ENCODE data around the gene OIT3. TPM values are rescaled to one million over a fixed set of nuclear protein-coding genes. Genes with fewer than 3 reads are reported as not detected.
"Not testable (repeated sequence)": the region's sequence is repeated elsewhere in the genome, so short reads cannot be mapped to it uniquely, and the experiment has no call there.

Gene OIT3
- total RNA-seq, 2 experiments from 2014 or later, result not detected

- CTCF ChIA-PET (ENCODE audit: unreplicated experiment), result no interaction called here
- no TSS peak for BruUV-seq (replicated peaks)
- H3K9me2 ChIP-seq (ENCODE audit: insufficient read depth, low read length), result no peaks in the 10 kb centered on the region
- intact Hi-C loops (cut with micrococcal nuclease; ENCODE audit: unreplicated experiment), result no loop called here
- H3K4me2 ChIP-seq (ENCODE audit: low read length), result no peak overlapping the region
- no peaks in the 10 kb centered on the region for H3K36me3 ChIP-seq (ENCODE audit: insufficient read depth, low read length)
- H4K20me1 ChIP-seq (ENCODE audit: insufficient read depth, low read length), result no peaks in the 10 kb centered on the region
- no peak for DNase-seq (ENCODE audit: low spot score)
- POLR2A ChIA-PET, result no interaction called here
- H3K4me1 ChIP-seq (ENCODE audit: insufficient read depth, low read length, poor library complexity, severe bottlenecking), result no peaks in the 10 kb centered on the region
- H3K79me2 ChIP-seq (ENCODE audit: insufficient read depth, low read depth, low read length), result no peaks in the 10 kb centered on the region
- no peak for TF ChIP-seq EZH2phosphoT487 (IDR thresholded peaks at IDR 0.05; ENCODE audit: borderline replicate concordance, low read depth, low read length)
- TF ChIP-seq CTCF (conservative IDR thresholded peaks at IDR 0.05; ENCODE audit: low read length), result no peak
- H3K27ac ChIP-seq (ENCODE audit: low read depth, low read length, poor library complexity, severe bottlenecking), result no peak overlapping the region
- H3K9me3 ChIP-seq (ENCODE audit: low read length), result no peaks in the 10 kb centered on the region
- no peak overlapping the region for H3K4me3 ChIP-seq (ENCODE audit: low read depth, low read length, poor library complexity, severe bottlenecking)
- H2AFZ ChIP-seq (ENCODE audit: low read length), result no peak overlapping the region
These were observed 18.2 kb downstream of the OIT3 start for GRCh38 chr10:72911758-72912157.

- Histone ChIP-seq H2AFZ (ENCODE audit: low read length) (no peak overlapping the region), H3K4me3 (ENCODE audit: low read depth, low read length, poor library complexity, severe bottlenecking) (no peak overlapping the region), H3K4me2 (ENCODE audit: low read length) (no peak overlapping the region), H3K36me3 (ENCODE audit: insufficient read depth, low read length) (no peaks in the 10 kb centered on the region), H3K9me3 (ENCODE audit: low read length) (no peaks in the 10 kb centered on the region), H3K9me2 (ENCODE audit: insufficient read depth, low read length) (no peaks in the 10 kb centered on the region), H3K27ac (ENCODE audit: low read depth, low read length, poor library complexity, severe bottlenecking) (no peak overlapping the region), H4K20me1 (ENCODE audit: insufficient read depth, low read length) (no peaks in the 10 kb centered on the region), H3K4me1 (ENCODE audit: insufficient read depth, low read length, poor library complexity, severe bottlenecking) (no peaks in the 10 kb centered on the region), H3K79me2 (ENCODE audit: insufficient read depth, low read depth, low read length) (no peaks in the 10 kb centered on the region)
- no TSS peak for BruUV-seq (replicated peaks)
- POLR2A ChIA-PET, result interaction anchor here (0.6 kb wide), 1 partner anchor 1039 kb away, joined by 3 read pairs; no protein-coding TSS in a partner anchor
- no peak for TF ChIP-seq CTCF (conservative IDR thresholded peaks at IDR 0.05; ENCODE audit: low read length)
- TF ChIP-seq EZH2phosphoT487 (IDR thresholded peaks at IDR 0.05; ENCODE audit: borderline replicate concordance, low read depth, low read length), result no peak
- CTCF ChIA-PET (ENCODE audit: unreplicated experiment), result no interaction called here
- intact Hi-C loops (cut with micrococcal nuclease; ENCODE audit: unreplicated experiment), result no loop called here
- DNase-seq (ENCODE audit: low spot score), result no peak
These were observed 19.2 kb downstream of the OIT3 start for GRCh38 chr10:72912736-72913135.

- Histone ChIP-seq H3K36me3 (ENCODE audit: insufficient read depth, low read length) (no peaks in the 10 kb centered on the region), H3K4me2 (ENCODE audit: low read length) (no peak overlapping the region), H3K79me2 (ENCODE audit: insufficient read depth, low read depth, low read length) (no peaks in the 10 kb centered on the region), H4K20me1 (ENCODE audit: insufficient read depth, low read length) (no peaks in the 10 kb centered on the region), H2AFZ (ENCODE audit: low read length) (no peak overlapping the region), H3K9me3 (ENCODE audit: low read length) (no peaks in the 10 kb centered on the region), H3K4me3 (ENCODE audit: low read depth, low read length, poor library complexity, severe bottlenecking) (no peak overlapping the region), H3K27ac (ENCODE audit: low read depth, low read length, poor library complexity, severe bottlenecking) (no peak overlapping the region), H3K4me1 (ENCODE audit: insufficient read depth, low read length, poor library complexity, severe bottlenecking) (no peaks in the 10 kb centered on the region), H3K9me2 (ENCODE audit: insufficient read depth, low read length) (no peaks in the 10 kb centered on the region)
- TF ChIP-seq CTCF (conservative IDR thresholded peaks at IDR 0.05; ENCODE audit: low read length) (no peak), EZH2phosphoT487 (IDR thresholded peaks at IDR 0.05; ENCODE audit: borderline replicate concordance, low read depth, low read length) (no peak)
- ChIA-PET CTCF (ENCODE audit: unreplicated experiment) (no interaction called here), POLR2A (no interaction called here)
- no peak for DNase-seq (ENCODE audit: low spot score)
- no TSS peak for BruUV-seq (replicated peaks)
- intact Hi-C loops (cut with micrococcal nuclease; ENCODE audit: unreplicated experiment), result no loop called here
These were observed 19.7 kb downstream of the OIT3 start for GRCh38 chr10:72913287-72913686.

GRCh38 chr10:72917201-72917600 is 23.7 kb downstream of the OIT3 start:
- H3K4me2 ChIP-seq (ENCODE audit: low read length); H3K79me2 ChIP-seq (ENCODE audit: insufficient read depth, low read depth, low read length); CTCF ChIA-PET (ENCODE audit: unreplicated experiment); H3K9me2 ChIP-seq (ENCODE audit: insufficient read depth, low read length); H3K4me3 ChIP-seq (ENCODE audit: low read depth, low read length, poor library complexity, severe bottlenecking); H3K9me3 ChIP-seq (ENCODE audit: low read length); BruUV-seq (replicated peaks); H2AFZ ChIP-seq (ENCODE audit: low read length); H3K27ac ChIP-seq (ENCODE audit: low read depth, low read length, poor library complexity, severe bottlenecking); H3K36me3 ChIP-seq (ENCODE audit: insufficient read depth, low read length); H4K20me1 ChIP-seq (ENCODE audit: insufficient read depth, low read length); H3K4me1 ChIP-seq (ENCODE audit: insufficient read depth, low read length, poor library complexity, severe bottlenecking); intact Hi-C loops (cut with micrococcal nuclease; ENCODE audit: unreplicated experiment); DNase-seq (ENCODE audit: low spot score): not testable (repeated sequence)
- POLR2A ChIA-PET, result interaction anchor here (0.6 kb wide), 1 partner anchor 68 kb away, joined by 5 read pairs; no protein-coding TSS in a partner anchor
